ENCODE measurements around the gene RAP1A.
A peak's percentile ranks its signal among the peaks of the same experiment; 100 is the strongest.

The RAP1A gene

DNA sequence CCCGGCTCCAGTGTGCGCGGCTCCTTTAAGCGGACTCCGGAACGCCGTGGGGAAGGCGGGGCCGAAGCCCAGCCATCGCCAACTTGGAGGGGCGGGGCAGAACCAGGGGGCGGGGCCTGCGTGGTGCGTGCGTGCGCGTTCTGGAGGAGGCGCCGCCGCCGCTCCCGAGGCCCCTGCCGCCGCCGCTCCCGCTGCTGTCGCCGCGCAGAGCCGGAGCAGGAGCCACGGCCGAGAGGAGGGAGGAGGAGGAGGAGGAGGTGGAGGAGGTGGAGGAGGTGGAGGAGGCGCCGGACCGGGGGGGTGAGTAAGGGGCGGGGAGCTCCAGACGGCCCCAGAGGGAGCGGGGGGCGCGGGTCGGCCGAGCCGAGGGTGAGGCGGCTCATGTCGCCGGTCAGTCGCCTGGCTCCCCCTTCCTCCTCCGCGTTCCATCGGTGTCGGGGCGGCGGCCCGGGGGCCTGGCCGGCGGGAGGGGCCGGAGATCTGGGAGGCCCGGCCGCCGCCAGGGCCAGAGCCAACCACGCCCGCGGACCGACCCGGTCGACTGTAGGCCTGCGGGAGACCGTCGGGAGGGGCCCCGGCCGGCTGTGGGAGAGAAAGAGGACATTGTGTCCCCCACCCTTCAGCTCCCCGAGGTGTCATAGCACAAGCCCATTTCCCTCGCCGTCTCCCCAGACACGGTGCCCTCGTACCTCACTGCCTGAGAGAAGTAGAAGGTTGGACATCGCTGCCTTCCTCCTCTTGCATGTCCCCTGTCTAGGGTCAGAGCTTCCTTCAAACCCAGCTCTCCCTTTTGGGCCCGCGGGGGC, at the start of gene RAP1A:
TSS of gene RAP1A (plus strand) at position 155 of the 806 bp plus-strand sequence. CDS start 71,572 bp downstream, outside the sequence.
- DNase-seq, result peak; percentile 32

DNA sequence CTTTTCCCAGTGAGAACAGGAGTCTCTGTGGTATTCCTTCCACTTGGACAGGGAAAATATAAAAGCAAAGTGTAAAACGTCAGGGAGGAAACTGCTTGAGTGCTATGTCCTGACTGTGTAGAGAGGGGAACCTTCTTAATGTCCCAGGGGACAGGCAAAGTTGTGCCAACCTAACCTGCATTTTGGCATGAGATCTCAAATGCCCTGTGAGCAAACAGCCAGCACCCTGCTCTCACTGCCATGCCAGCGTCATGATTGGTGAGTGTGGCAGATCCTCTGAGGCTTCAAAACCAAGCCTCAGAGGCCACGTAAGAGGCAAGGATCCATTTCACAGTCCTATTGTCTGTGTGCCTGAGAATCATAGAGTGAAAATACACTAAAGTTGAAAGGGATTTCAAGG, 49.7 kb upstream of the RAP1A start:
- DNase-seq, result no peak

GRCh38 chr1:111570781-111571181, 48.8 kb upstream of the RAP1A start:
- DNase-seq, result no peak

DNA sequence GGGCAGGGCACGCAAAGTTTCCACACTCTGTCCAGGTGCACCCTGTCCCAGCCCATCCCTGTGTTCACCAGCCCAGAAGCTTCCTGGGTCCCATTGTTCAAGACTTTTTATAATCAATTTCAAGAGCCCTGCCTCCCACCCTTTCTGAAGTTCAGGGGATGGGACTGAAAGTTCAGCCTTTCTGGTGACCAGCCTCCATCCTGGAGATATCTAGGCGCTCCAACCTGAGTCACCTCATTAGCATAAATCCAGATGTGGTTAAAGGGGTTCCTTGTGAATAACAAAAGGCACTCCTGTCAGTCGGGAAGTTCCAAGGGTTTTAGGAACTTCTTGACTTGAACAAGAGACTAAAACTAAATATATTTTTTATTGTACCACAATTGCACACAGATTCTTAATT, 48.4 kb upstream of the RAP1A start:
- DNase-seq, result no peak

GRCh38 chr1:111571987-111572386, 47.6 kb upstream of the RAP1A start:
- DNase-seq, result no peak

GRCh38 chr1:111576547-111576946, 43.0 kb upstream of the RAP1A start:
- DNase-seq, result no peak

GRCh38 chr1:111577814-111578213, 41.8 kb upstream of the RAP1A start:
- DNase-seq, result no peak

DNA sequence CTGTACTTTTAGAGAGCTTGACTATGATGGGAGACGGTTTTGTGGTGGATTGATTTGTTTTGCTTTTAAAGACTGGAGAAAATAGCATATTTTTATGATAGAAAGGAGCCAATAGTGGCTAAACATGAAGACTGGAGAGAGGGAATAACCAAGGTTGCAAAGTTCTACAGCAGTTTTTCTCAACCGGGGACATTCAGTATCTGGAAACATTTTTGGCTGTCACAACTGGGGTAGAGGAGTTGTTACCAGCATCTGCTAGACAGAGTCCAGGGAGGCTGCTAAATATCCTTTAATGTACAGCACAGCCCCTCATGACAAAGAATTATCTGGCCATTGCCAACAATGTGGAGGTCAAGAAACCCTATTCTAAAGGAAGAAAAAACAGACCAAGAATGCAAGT, 38.4 kb upstream of the RAP1A start:
- no peak for DNase-seq

- no peak for DNase-seq
These were observed 37.6 kb upstream of the RAP1A start for GRCh38 chr1:111582016-111582415.

DNA sequence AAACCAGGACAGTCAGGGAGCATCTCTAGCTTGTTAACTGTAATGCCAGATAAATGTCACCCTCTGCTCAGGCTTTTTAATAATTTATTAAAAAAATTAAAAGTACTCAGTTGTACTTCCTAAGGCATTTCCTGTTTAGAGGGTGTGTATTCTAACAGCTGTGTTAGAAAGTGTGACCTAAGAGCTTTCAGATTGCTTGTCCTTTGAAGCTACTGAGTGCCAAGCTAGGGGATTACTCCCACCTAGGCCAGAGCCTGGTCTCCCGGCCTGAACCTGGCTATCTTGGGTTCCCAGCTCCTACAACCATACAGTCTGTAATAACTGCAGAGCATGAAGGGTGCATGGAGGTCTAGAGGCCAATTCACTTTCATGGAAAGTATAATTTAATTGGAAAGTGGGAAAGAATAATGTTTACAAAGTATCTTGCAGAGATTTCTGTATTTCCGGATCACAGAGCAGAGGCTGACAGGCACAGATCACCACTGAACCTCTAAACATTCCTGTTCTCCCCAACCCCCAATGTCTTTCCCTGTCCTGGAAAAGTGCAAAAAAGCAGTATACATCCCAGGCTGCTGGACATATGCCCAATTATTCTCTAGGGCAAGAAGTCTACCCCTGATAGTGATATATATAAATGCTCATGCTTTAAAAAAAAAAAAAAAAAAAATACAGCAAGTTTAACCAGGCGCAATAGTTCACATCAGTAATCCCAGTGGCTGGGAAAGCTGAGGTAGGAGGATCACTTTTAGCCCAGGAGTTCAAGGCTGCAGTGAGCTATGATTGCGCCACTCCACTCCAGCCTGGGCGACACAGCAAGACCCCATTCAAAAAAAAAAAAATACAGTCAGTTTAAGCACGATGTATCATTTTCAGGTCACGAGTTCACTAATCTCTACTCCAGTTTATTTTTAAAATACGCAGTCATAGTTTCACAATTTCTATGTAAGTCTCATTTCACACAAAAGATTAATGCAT, 36.7 kb upstream of the RAP1A start:
- no peak for DNase-seq

- no peak for DNase-seq
These were observed 34.0 kb upstream of the RAP1A start for GRCh38 chr1:111585447-111586086.

DNA sequence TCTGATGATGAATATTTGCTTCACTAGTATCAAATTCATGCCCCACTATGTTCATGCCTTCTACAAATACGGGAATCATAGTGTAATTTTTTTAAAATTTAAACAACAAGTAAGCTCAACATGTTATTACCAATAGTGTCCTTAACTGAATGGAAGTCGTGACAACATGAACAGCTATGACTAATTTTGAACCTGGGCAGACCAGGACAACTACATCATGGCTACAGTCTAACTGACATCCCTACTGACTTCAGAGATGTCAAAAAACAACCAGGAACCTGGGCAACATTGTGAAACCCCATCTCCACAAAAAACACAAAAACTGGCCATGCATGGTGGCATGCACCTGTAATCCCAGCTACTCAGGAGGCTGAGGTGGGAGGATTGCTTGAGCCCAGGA, 33.5 kb upstream of the RAP1A start:
- DNase-seq, result no peak

GRCh38 chr1:111587509-111588174, 31.9 kb upstream of the RAP1A start:
- no peak for DNase-seq

GRCh38 chr1:111591937-111592336, 27.7 kb upstream of the RAP1A start:
- DNase-seq, result no peak

- DNase-seq, result no peak
These were observed 26.9 kb upstream of the RAP1A start for GRCh38 chr1:111592389-111593361.

- no peak for DNase-seq
These were observed 25.9 kb upstream of the RAP1A start for GRCh38 chr1:111593403-111594305.

GRCh38 chr1:111594306-111594693, 25.3 kb upstream of the RAP1A start:
- DNase-seq, result no peak

- DNase-seq, result no peak
These were observed 23.8 kb upstream of the RAP1A start for GRCh38 chr1:111595807-111596206.

DNA sequence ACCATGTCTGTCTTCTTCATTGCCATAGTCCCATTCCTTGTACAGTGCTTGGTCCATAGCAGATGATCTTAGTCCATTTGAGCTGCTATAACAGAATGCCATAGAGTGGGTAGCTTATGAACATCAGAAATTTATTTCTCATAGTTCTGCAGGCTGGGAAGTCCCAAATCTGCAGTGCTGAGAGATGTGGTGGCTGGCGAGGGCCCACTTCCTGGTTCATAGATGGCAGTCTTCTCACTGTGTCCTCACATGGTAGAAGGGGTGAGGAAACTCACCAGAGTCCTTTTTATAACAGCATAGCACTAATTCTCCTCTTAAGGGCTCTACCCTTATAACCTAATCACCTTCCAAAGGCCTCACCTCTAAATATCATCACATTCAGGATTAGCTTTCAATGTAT, 23.1 kb upstream of the RAP1A start:
- no peak for DNase-seq

GRCh38 chr1:111597426-111597825, 22.2 kb upstream of the RAP1A start:
- no peak for DNase-seq
